ENCODE measurements around the gene LSM10.

LSM10 gene

GRCh38 chr1:36397378-36398230 is at the start of gene LSM10:
Gene LSM10 (minus strand): TSS chr1:36397908. CDS start chr1:36394129, 3,779 bp downstream.
- Mint-ChIP-seq H3K9me3 (no peaks in the 10 kb centered on the region), H3K4me1 (peaks cover 35% of the 10 kb centered on the region), H3K36me3 (peaks cover 12% of the 10 kb centered on the region), H3K4me3 (peak within 1 kb of the TSS; percentile 96), H3K27ac (peak within 1 kb of the TSS; percentile 100), H3K27me3 (no peaks in the 10 kb centered on the region)

DNA sequence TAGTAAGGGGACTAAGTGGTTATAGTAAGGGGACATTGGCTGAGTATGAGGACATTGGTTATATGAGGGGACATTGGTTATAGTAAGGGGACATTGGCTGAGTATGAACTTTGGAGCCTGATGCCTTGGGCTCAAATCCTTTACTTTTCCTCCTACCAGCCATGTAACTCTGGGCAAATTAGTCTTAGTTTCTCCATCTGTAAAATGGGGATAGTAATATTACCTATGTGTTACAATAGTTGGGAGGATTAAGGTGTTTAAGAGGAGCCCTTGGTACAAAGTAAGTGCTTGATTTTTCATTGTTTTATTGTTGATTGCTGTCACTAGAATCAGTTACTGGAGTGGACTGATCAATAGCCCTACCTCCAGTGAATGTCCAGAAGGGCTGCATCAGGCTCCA is 49.7 kb upstream of the LSM10 start:
- Mint-ChIP-seq H3K4me1 (peaks cover 15% of the 10 kb centered on the region), H3K4me3 (no peak overlapping the region), H3K27me3 (no peaks in the 10 kb centered on the region), H3K36me3 (no peaks in the 10 kb centered on the region), H3K9me3 (no peaks in the 10 kb centered on the region), H3K27ac (no peak overlapping the region)

- H3K36me3 Mint-ChIP-seq = no peaks in the 10 kb centered on the region
- no peak overlapping the region for H3K4me3 Mint-ChIP-seq
- peaks cover 12% of the 10 kb centered on the region for H3K4me1 Mint-ChIP-seq
- no peaks in the 10 kb centered on the region for H3K9me3 Mint-ChIP-seq
- no peaks in the 10 kb centered on the region for H3K27me3 Mint-ChIP-seq
- H3K27ac Mint-ChIP-seq = no peak overlapping the region
Measured at GRCh38 chr1:36446746-36447145, 49.0 kb upstream of the LSM10 start.

DNA sequence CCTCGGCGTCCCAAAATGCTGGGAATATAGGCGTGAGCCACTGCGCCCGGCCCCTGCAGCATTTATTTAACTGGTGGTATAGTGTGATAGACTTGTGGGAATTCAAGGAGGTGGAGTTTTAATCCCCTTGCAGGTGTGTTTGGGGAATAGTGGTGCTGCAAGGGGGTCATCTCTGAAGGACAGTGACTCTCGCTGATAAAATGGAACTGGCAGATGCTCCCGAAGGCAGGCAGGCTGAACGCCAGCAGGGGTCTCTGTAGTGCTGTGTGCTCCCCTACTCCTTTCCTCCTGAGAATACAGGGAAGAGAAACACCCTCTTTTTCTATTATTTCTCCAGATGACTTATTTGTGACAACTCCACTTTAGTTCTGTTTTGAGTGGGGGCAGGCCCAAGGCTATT is 48.6 kb upstream of the LSM10 start:
- Mint-ChIP-seq H3K27me3 (no peaks in the 10 kb centered on the region), H3K9me3 (no peaks in the 10 kb centered on the region), H3K27ac (no peak overlapping the region), H3K4me1 (peaks cover 8% of the 10 kb centered on the region), H3K4me3 (no peak overlapping the region), H3K36me3 (no peaks in the 10 kb centered on the region)

DNA sequence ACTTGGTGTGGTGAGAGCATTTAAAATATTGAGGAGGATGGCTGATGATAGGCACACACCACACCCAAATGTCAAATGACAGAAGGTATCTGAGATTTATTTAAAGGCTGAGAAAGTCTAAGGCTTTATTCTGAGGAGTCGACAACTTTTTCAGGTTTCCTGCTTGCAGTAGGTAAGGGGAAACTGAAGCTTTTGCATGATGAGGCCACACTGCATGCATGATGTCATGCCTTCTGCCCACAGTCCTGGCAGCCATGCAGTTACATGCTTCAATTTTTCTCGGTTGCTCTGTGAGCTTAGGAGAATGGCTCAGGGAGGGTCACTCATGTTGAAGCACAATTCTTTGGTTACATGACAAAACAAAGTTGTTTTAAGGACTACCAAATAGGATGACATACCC is 45.6 kb upstream of the LSM10 start:
- Mint-ChIP-seq H3K9me3 (no peaks in the 10 kb centered on the region), H3K4me3 (no peak overlapping the region), H3K4me1 (no peaks in the 10 kb centered on the region), H3K27me3 (no peaks in the 10 kb centered on the region), H3K27ac (no peak overlapping the region), H3K36me3 (no peaks in the 10 kb centered on the region)

DNA sequence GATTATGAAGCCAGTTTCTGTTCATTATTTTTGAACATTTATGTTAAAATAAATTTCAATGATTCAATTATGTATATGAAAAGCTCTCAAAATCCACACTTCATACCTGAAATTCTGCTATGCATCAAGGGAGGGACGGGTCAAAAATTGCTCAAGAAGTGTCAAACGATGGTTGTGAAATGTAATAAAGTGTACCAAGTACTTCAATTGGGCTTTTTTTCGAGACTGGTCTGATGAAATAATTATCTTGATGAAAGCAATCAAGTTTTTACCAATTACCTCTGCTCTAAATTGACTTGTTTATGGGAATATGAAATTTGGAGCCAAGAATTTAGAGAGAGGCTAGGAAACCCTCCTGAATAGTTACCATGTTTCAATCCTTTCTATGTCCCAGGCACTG is 44.6 kb upstream of the LSM10 start:
- Mint-ChIP-seq H3K27ac (no peak overlapping the region), H3K9me3 (no peaks in the 10 kb centered on the region), H3K36me3 (no peaks in the 10 kb centered on the region), H3K4me1 (no peaks in the 10 kb centered on the region), H3K4me3 (no peak overlapping the region), H3K27me3 (no peaks in the 10 kb centered on the region)

DNA sequence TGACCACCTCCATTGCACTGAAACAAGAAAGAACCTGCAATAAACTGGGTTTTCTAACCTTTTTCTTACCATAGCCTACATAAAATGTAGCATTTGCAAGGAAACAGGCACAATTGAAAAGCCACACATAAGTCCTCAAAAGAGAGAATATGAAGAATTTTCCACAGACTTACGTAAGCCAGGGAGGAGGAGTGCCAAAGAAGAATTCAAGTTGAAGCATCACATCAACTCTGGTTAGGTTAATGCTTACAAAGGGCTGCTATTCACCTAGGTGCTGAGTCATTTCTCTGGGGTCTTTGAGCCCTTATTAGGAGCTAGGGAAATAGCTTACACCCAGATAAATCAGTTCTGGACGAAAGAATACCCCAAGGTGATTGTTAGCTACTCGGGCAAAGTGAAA is 42.9 kb upstream of the LSM10 start:
- Mint-ChIP-seq H3K27ac (no peak overlapping the region), H3K27me3 (no peaks in the 10 kb centered on the region), H3K4me3 (no peak overlapping the region), H3K4me1 (no peaks in the 10 kb centered on the region), H3K9me3 (no peaks in the 10 kb centered on the region), H3K36me3 (no peaks in the 10 kb centered on the region)

GRCh38 chr1:36440044-36440443 is 42.3 kb upstream of the LSM10 start:
- Mint-ChIP-seq H3K9me3 (no peaks in the 10 kb centered on the region), H3K4me3 (no peak overlapping the region), H3K4me1 (no peaks in the 10 kb centered on the region), H3K27me3 (no peaks in the 10 kb centered on the region), H3K36me3 (no peaks in the 10 kb centered on the region), H3K27ac (no peak overlapping the region)

GRCh38 chr1:36438715-36439114 is 41.0 kb upstream of the LSM10 start:
- Mint-ChIP-seq H3K4me1 (no peaks in the 10 kb centered on the region), H3K9me3 (no peaks in the 10 kb centered on the region), H3K27me3 (no peaks in the 10 kb centered on the region), H3K36me3 (no peaks in the 10 kb centered on the region), H3K4me3 (no peak overlapping the region), H3K27ac (no peak overlapping the region)

DNA sequence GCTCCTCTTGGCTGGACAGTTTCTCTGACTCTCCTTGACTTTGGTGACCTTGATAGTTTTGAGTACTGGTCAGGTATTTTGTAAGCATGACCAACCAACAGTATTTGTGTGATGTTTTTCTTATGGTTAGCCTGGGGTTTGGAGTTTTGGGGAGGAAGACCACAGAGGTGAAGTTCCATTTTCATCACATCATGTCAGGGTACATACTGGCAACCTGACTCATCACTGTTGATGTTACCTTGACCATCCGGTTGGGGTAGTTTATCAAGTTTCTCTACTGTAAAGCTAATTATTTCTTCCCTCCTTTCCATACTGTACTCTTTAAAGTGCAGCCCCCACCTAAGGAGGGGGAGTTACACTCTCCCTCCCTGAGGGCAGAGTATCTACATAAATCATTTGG is 39.1 kb upstream of the LSM10 start:
- Mint-ChIP-seq H3K4me3 (no peak overlapping the region), H3K27ac (no peak overlapping the region), H3K9me3 (no peaks in the 10 kb centered on the region), H3K36me3 (no peaks in the 10 kb centered on the region), H3K4me1 (no peaks in the 10 kb centered on the region), H3K27me3 (no peaks in the 10 kb centered on the region)

GRCh38 chr1:36433102-36433501 is 35.4 kb upstream of the LSM10 start:
- Mint-ChIP-seq H3K36me3 (no peaks in the 10 kb centered on the region), H3K27me3 (no peaks in the 10 kb centered on the region), H3K4me1 (no peaks in the 10 kb centered on the region), H3K9me3 (no peaks in the 10 kb centered on the region), H3K4me3 (no peak overlapping the region), H3K27ac (no peak overlapping the region)

- Mint-ChIP-seq H3K36me3 (no peaks in the 10 kb centered on the region), H3K27me3 (no peaks in the 10 kb centered on the region), H3K4me3 (no peak overlapping the region), H3K27ac (no peak overlapping the region), H3K4me1 (no peaks in the 10 kb centered on the region), H3K9me3 (no peaks in the 10 kb centered on the region)
Measured at GRCh38 chr1:36432616-36433015, 34.9 kb upstream of the LSM10 start.

DNA sequence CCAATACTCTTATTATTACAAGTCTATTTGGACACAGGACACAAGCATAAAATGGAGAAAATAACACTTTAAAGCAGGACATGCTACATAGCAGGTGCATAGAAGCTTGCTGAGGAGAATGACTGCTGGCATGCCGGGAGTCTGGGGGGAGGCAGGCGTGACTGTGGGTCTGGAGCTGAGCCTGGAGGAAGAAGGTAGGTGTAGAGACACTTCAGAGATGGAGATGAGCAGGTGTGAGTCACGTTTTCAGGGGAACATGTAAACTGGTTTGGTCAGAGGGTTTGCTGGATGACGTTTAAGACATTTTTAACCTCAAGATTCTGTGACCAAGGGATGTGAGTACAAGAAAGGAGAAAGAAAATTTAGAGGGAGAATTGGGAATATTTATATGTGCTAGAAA is 28.1 kb upstream of the LSM10 start:
- no peak overlapping the region for H3K4me3 Mint-ChIP-seq
- no peaks in the 10 kb centered on the region for H3K27me3 Mint-ChIP-seq
- no peaks in the 10 kb centered on the region for H3K9me3 Mint-ChIP-seq
- peaks cover 8% of the 10 kb centered on the region for H3K4me1 Mint-ChIP-seq
- H3K27ac Mint-ChIP-seq = no peak overlapping the region
- no peaks in the 10 kb centered on the region for H3K36me3 Mint-ChIP-seq

- Mint-ChIP-seq H3K27ac (peak overlapping the region; percentile 98), H3K9me3 (no peaks in the 10 kb centered on the region), H3K27me3 (no peaks in the 10 kb centered on the region), H3K4me1 (peaks cover 34% of the 10 kb centered on the region), H3K36me3 (no peaks in the 10 kb centered on the region), H3K4me3 (no peak overlapping the region)
Measured at GRCh38 chr1:36421649-36422048, 23.9 kb upstream of the LSM10 start.

GRCh38 chr1:36420836-36421317 is 23.2 kb upstream of the LSM10 start:
- peak overlapping the region; percentile 98 for H3K27ac Mint-ChIP-seq
- peaks cover 34% of the 10 kb centered on the region for H3K4me1 Mint-ChIP-seq
- H3K9me3 Mint-ChIP-seq = no peaks in the 10 kb centered on the region
- H3K27me3 Mint-ChIP-seq = no peaks in the 10 kb centered on the region
- no peaks in the 10 kb centered on the region for H3K36me3 Mint-ChIP-seq
- H3K4me3 Mint-ChIP-seq = peak overlapping the region; percentile 68

GRCh38 chr1:36420409-36420808 is 22.7 kb upstream of the LSM10 start:
- Mint-ChIP-seq H3K36me3 (no peaks in the 10 kb centered on the region), H3K9me3 (no peaks in the 10 kb centered on the region), H3K27ac (peak overlapping the region; percentile 98), H3K27me3 (no peaks in the 10 kb centered on the region), H3K4me3 (peak overlapping the region; percentile 68), H3K4me1 (peaks cover 34% of the 10 kb centered on the region)

DNA sequence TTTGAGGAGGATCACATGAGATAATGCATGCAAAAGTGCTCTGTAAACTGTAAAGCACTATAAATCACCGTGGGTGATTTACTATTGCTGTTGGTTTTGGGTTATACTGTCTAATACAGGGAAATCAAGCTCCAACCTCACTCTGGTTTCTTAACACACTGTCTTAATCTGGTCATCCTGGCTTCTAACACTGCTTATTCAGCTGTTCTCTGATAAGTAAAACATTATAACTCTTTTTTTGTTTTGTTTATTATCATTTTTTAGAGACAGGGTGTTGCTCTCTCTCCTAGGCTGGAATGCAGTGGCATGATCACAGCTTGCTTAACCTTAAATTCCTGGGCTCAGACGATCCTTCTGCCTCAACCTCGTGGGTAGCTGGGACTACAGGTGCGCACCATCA is 21.9 kb upstream of the LSM10 start:
- Mint-ChIP-seq H3K4me1 (peaks cover 34% of the 10 kb centered on the region), H3K36me3 (no peaks in the 10 kb centered on the region), H3K27ac (no peak overlapping the region), H3K9me3 (no peaks in the 10 kb centered on the region), H3K4me3 (no peak overlapping the region), H3K27me3 (no peaks in the 10 kb centered on the region)
